GM12892 (cell line): ENCODE results near the gene GABRQ.

Experiments
- POLR2A ChIP-seq: IDR thresholded peaks from 2 replicates; pipeline ENCODE4 v1.6.1; 2011; ENCODE audit warnings: low read depth, low read length, control low read depth
- POLR2AphosphoS5 ChIP-seq: IDR thresholded peaks from 2 replicates; pipeline ENCODE4 v1.6.1; 2011; ENCODE audit warnings: low read depth, low read length, control low read depth
- TAF1 ChIP-seq: IDR thresholded peaks from 2 replicates; pipeline ENCODE4 v1.6.1; 2011; ENCODE audit warnings: low read depth, mild to moderate bottlenecking, control low read depth, low read length, borderline replicate concordance

GRCh38 chrX:152639426-152639825 is 1.7 kb downstream of the GABRQ start:
- no peak for TF ChIP-seq POLR2A
- no peak for TF ChIP-seq TAF1
- no peak for TF ChIP-seq POLR2AphosphoS5
